Measurements from ENCODE around the gene ARHGEF2.

The ARHGEF2 gene

DNA sequence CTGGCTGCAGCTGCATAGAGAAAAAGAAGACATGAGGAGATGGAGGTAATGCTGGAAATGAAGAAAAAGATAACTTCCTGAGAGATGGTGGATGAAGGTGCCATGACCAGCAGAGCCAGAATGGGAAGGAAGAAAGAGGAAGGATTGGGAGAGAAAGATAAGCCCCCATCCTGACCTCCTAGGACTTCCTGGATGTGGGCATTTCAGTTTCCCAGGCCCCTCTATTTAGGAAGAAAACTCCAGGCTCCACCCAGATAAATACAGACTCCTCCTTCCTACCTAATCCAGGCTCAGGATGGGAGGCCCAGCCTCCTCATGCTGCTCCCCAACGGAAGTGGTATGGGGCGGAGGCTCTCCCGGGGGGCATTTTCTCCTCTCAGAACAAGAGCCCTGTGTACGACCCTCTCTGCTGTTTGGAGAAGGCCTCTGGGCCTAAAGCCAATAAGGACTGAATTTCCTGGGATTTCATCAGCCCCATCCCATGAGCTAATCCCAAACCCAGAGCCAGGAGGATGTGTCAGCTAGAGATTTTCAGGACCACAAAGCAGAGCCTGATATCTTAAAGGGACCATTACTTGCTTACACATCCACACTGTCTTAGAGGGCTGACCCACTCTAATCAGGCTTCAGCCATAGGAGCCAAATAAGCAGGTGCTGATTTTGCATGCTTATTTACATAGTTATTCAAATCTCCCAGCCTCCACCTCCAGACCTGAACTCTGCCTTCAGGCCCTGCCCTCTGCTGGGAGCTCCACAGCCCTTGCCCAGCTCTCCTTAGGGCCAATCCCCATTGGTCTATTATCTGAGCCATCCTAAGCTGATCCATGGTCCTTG, 5.1 kb upstream of the ARHGEF2 start:
- TF ChIP-seq, protein P1, sequence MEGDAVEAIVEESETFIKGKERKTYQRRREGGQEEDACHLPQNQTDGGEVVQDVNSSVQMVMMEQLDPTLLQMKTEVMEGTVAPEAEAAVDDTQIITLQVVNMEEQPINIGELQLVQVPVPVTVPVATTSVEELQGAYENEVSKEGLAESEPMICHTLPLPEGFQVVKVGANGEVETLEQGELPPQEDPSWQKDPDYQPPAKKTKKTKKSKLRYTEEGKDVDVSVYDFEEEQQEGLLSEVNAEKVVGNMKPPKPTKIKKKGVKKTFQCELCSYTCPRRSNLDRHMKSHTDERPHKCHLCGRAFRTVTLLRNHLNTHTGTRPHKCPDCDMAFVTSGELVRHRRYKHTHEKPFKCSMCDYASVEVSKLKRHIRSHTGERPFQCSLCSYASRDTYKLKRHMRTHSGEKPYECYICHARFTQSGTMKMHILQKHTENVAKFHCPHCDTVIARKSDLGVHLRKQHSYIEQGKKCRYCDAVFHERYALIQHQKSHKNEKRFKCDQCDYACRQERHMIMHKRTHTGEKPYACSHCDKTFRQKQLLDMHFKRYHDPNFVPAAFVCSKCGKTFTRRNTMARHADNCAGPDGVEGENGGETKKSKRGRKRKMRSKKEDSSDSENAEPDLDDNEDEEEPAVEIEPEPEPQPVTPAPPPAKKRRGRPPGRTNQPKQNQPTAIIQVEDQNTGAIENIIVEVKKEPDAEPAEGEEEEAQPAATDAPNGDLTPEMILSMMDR (IDR thresholded peaks at IDR 0.05; ENCODE audit: low read length, missing control alignments) = peak; percentile 29
- peak; percentile 98 for DNase-seq (ENCODE audit: low read depth)
- H3K4me3 ChIP-seq (replicated peaks; ENCODE audit: low read depth, low read length) = peak overlapping the region; percentile 87

DNA sequence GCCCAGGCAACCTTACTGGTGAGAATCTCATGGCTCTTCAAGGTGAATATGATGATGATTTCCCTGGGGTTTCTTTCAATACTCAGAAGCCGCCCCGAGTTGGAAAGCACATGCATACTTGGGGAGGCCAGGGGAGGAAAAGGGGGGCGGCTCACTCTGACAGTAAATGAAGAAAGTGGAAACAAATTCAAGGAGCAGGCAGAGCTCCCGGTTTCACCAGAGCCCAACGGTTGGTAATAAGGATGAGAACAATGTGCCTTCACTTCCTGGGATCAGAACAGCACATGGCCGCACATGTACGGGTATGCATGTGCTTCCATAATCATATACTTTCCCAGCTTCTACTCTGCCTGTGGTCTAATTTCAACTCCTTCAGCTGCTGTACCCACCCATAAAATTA, 3.8 kb upstream of the ARHGEF2 start:
- DNase-seq (ENCODE audit: low read depth) = no peak
- TF ChIP-seq, protein P1 (IDR thresholded peaks at IDR 0.05; ENCODE audit: low read length, missing control alignments) = no peak
- peak overlapping the region; percentile 87 for H3K4me3 ChIP-seq (replicated peaks; ENCODE audit: low read depth, low read length)

DNA sequence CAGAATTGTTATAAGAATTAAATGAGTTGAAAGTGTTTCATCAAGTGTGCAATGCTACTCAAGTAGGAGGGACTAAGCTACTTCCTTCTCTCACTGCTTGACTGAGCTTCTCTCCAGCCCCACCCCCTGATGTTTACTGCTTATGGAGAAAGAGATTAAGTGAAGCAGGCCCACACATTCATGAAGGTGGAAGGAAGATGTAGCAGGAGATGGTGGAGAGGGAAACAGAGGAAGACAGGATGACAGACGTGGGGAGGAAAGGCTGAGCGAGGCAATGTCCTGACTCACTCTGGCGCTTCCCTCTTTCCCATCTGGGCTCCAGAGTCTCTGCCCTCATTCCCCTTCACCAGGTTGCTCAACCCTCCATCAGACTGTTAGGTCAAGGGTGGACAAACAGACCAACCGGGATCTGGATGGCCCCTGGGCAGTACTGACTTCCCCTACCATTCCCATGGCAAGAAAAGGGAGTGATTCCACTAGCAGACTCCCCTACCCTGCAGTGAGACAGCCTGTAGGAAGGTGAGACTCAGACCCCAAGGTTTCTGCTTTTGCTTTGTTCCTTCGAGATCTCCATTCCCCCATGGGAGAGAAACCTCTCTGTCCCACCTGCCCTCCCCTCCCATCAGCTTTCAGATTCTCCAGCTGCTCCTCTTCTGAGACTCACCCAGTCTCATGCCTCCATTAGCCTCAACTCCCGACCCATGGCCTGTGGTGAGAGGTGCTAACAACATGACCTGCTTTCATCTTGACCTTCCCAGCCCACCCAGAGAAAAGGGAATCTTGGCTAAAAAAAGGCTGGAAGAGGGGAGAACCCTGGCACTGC, 3.1 kb upstream of the ARHGEF2 start:
- TF ChIP-seq, protein P1 (IDR thresholded peaks at IDR 0.05; ENCODE audit: low read length, missing control alignments) = no peak
- DNase-seq (ENCODE audit: low read depth) = peak; percentile 86
- H3K4me3 ChIP-seq (replicated peaks; ENCODE audit: low read depth, low read length) = peak overlapping the region; percentile 87

DNA sequence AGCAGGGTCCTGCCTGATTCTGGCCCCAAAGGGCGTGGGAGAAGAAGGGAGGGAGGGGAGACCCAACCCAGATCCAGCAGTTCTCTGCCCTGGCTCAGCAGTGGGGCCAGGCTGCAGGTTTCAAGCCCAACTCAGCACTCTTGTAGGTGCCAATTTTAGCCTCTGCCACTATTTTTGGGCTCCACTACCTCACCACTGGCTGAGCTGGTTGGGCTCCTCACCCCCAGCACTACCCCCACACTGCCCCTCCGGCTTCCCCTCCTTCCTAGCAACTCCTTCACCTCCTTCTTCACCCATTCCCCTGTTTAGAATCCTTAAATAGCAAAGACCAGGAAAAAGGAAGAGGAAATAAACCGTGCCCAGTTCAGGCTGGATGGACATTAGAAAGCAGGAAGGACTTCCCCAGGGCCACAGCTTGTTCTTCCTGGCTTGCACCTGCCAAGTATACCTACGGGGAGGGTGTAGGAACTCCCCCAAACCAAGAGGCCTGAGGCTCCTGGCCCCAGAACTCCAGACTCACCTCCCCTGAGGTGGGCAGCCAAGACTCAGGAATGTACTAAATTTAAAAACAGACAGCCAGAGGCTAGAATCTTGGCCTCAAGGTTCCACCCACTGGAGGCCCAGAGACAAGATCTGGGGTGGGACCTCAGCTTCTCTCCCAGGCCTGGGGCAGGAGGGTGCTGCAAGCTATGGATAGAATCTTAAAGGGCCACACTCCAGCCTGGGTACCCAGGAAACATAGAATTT, 1.4 kb upstream of the ARHGEF2 start:
- TF ChIP-seq, protein P1 (IDR thresholded peaks at IDR 0.05; ENCODE audit: low read length, missing control alignments) = no peak
- no peak for DNase-seq (ENCODE audit: low read depth)
- peak overlapping the region; percentile 87 for H3K4me3 ChIP-seq (replicated peaks; ENCODE audit: low read depth, low read length)

DNA sequence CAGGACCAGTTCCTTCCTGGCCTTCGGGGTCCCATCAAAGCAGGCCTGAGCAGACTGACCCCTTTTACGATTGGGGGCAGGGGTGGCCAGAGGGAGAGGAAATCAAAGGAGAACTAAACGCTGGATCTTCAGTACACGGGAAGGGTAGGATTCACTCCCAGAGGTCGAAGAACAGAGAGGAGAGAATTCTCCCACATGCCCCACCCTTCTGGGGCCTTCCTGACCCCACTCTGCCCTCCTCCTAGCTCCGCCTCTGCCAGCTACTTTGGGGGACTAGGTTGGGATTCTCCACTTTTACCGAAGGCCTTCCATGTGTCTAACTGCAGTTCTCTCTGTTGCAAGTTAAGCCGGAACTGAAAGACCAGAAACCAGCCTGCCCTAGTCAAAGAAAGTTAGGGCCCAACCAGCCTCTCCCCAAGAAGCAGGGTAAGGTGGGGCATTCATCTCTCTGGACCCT, 654 bp upstream of the ARHGEF2 start:
- H3K4me3 ChIP-seq (replicated peaks; ENCODE audit: low read depth, low read length) = peak overlapping the region; percentile 87
- TF ChIP-seq, protein P1 (IDR thresholded peaks at IDR 0.05; ENCODE audit: low read length, missing control alignments) = no peak
- DNase-seq (ENCODE audit: low read depth) = peak; percentile 28

DNA sequence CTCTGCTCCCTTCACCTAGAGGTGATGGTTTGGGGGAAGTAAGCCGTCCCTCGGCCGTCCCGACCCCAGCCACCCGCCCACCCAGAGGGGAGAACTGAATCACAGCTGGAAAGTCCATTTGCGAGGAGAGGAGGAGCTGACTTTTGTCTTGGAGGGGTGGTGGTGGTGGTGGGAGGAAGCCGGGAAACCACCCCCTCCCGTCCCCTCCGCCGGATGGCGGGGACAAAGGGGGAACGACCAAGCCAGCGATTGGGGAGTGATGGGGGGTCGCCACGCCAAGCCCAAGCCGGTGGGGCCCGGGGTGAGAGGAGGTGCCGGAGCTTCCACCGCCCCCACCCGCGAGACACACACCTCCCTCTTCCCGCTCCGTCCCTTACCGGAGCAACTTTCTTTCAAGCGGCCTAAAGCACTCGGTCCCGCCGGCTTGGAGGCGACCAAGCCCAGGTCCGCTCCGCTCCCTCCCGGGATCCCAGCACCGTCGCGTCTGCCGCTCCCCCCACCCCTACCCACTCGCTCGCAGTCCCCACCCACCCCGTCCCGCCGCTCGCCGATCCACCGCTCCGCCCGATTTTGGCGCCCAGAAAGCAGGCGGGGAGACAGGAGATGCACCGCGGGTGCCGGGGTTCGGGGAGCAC, 540 bp downstream of the ARHGEF2 start:
- TF ChIP-seq, protein P1 (IDR thresholded peaks at IDR 0.05; ENCODE audit: low read length, missing control alignments) = no peak

More for the DNA sequence above, 540 bp downstream of the ARHGEF2 start:
- peak overlapping the region; percentile 87 for H3K4me3 ChIP-seq (replicated peaks; ENCODE audit: low read depth, low read length)
- DNase-seq (ENCODE audit: low read depth) = peak; percentile 27

Measured in fibroblast of pulmonary artery (primary cell).